ENCODE results near the gene INPP4B.

The INPP4B gene

DNA sequence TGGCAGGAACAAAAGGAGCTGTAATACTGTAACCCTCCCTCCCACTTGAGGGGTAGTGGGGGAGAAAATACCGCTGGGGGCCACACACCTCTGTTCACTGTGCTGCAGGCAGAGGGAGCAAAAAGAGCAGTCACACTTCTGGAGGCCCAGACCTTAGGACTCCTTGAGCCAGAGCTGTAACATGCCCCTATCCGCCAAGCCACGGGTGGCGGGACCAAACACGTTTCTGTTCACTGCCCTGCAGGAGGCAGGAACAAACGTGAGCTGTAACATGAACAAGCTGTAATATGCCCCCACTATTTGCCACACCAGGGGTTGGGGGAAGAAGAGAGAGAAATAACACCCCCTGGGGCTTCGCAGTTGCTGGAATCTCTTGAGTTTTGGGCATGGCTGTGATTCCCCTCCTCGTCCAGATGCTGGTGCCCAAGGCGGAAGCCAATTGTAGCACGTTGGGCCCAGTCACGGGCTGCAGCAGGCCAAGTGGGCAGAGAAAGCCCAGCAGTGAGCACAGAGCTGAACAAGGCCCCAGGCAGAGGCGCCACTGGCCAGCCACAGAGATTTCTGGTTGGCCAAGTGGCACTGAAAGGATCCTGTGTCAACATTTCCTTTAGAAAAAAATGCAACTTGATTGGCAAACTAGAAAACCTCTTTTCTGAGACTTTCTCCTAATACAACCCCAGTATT is 509.7 kb downstream of the INPP4B start:
- no peak overlapping the region for H3K9ac ChIP-seq (ENCODE audit: low read depth, low read length)
- DNase-seq, result no peak
- H3K4me2 ChIP-seq (ENCODE audit: insufficient read depth, low read length), result no peak overlapping the region
- peaks cover 9% of the 10 kb centered on the region; the same call in 1 of the 2 replicates for H3K36me3 ChIP-seq (ENCODE audit: insufficient read depth, low read length)
- peaks cover 4% of the 10 kb centered on the region for H3K9me3 ChIP-seq (ENCODE audit: insufficient read depth, low read length, severe bottlenecking)
- peaks cover 40% of the 10 kb centered on the region for H3K79me2 ChIP-seq (ENCODE audit: insufficient read depth, low read length)
- H3K27ac ChIP-seq (ENCODE audit: low read length), result no peak overlapping the region
- H4K20me1 ChIP-seq (ENCODE audit: insufficient read depth, low read length), result no peaks in the 10 kb centered on the region; the same call in 1 of the 2 replicates
- TF ChIP-seq, protein P1, sequence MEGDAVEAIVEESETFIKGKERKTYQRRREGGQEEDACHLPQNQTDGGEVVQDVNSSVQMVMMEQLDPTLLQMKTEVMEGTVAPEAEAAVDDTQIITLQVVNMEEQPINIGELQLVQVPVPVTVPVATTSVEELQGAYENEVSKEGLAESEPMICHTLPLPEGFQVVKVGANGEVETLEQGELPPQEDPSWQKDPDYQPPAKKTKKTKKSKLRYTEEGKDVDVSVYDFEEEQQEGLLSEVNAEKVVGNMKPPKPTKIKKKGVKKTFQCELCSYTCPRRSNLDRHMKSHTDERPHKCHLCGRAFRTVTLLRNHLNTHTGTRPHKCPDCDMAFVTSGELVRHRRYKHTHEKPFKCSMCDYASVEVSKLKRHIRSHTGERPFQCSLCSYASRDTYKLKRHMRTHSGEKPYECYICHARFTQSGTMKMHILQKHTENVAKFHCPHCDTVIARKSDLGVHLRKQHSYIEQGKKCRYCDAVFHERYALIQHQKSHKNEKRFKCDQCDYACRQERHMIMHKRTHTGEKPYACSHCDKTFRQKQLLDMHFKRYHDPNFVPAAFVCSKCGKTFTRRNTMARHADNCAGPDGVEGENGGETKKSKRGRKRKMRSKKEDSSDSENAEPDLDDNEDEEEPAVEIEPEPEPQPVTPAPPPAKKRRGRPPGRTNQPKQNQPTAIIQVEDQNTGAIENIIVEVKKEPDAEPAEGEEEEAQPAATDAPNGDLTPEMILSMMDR (IDR thresholded peaks at IDR 0.05; ENCODE audit: borderline replicate concordance, extremely low read depth, low read length, poor library complexity, severe bottlenecking), result no peak
- TF ChIP-seq EZH2 (IDR thresholded peaks at IDR 0.05; ENCODE audit: borderline replicate concordance, low read depth, low read length, severe bottlenecking), result no peak
- no peak overlapping the region for H2AFZ ChIP-seq (ENCODE audit: low read depth, low read length)
- ATAC-seq (ENCODE audit: insufficient read depth, low read depth), result no peak
- H3K27me3 ChIP-seq (ENCODE audit: insufficient read depth, low read length, poor library complexity), result no peaks in the 10 kb centered on the region
- no peaks in the 10 kb centered on the region for H3K4me1 ChIP-seq (ENCODE audit: insufficient read depth, low read length)
- no peak overlapping the region for H3K4me3 ChIP-seq (ENCODE audit: low read depth in 1 of 2, low read length in 2 of 2)

DNA sequence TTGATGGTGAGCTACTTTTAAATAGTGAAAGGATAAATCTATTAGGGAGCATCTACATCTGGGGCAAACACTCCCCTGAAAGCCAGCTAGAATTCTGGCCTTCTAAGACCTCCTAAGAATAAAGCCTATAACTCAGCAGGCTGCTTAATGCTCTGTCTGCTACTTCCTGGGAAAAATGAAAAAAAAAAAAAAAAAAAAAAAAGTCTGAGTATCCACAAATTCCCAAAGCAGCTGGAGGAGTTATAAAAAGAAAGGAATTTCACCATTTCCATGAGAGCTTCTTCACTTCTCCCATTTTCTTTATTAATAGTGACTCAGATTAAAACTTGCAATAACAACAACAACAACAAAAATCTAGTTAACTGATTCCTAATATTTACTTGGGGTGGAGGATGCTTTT is 511.2 kb downstream of the INPP4B start:
- TF ChIP-seq, protein P1 (IDR thresholded peaks at IDR 0.05; ENCODE audit: borderline replicate concordance, extremely low read depth, low read length, poor library complexity, severe bottlenecking), result no peak
- no peak for TF ChIP-seq EZH2 (IDR thresholded peaks at IDR 0.05; ENCODE audit: borderline replicate concordance, low read depth, low read length, severe bottlenecking)
- no peak overlapping the region for H3K9ac ChIP-seq (ENCODE audit: low read depth, low read length)
- H3K4me2 ChIP-seq (ENCODE audit: insufficient read depth, low read length), result no peak overlapping the region
- no peak overlapping the region for H3K27ac ChIP-seq (ENCODE audit: low read length)
- H3K36me3 ChIP-seq (ENCODE audit: insufficient read depth, low read length), result peaks cover 9% of the 10 kb centered on the region; the same call in 1 of the 2 replicates
- H3K4me3 ChIP-seq (ENCODE audit: low read depth in 1 of 2, low read length in 2 of 2), result no peak overlapping the region
- no peaks in the 10 kb centered on the region for H3K27me3 ChIP-seq (ENCODE audit: insufficient read depth, low read length, poor library complexity)
- peaks cover 44% of the 10 kb centered on the region for H3K79me2 ChIP-seq (ENCODE audit: insufficient read depth, low read length)
- no peak for DNase-seq
- H4K20me1 ChIP-seq (ENCODE audit: insufficient read depth, low read length), result peaks cover 3% of the 10 kb centered on the region; the same call in 1 of the 2 replicates
- H2AFZ ChIP-seq (ENCODE audit: low read depth, low read length), result no peak overlapping the region
- H3K9me3 ChIP-seq (ENCODE audit: insufficient read depth, low read length, severe bottlenecking), result peaks cover 4% of the 10 kb centered on the region
- H3K4me1 ChIP-seq (ENCODE audit: insufficient read depth, low read length), result no peaks in the 10 kb centered on the region
- ATAC-seq (ENCODE audit: insufficient read depth, low read depth), result no peak

DNA sequence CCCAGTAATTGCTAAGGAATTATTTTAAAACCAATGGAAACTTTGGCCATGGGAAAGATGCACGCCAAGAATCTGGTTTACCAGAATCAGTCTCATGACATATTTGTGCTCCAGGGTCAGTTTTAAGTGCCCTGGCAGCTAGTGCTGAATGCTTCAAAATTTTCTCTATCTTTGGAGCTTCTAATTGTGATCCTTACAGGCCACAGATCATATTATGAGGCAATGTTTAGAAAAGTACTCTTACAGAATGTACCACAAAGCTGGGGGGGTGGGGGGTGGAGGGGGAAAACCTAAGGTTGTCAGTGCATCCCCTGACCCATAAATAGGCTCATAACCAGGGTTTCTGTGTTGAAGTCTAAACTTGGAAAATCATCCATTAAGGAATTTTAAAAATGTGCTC is 514.5 kb downstream of the INPP4B start:
- no peak overlapping the region for H3K4me2 ChIP-seq (ENCODE audit: insufficient read depth, low read length)
- H3K79me2 ChIP-seq (ENCODE audit: insufficient read depth, low read length), result peaks cover 62% of the 10 kb centered on the region
- H3K9ac ChIP-seq (ENCODE audit: low read depth, low read length), result no peak overlapping the region
- peaks cover 4% of the 10 kb centered on the region for H3K9me3 ChIP-seq (ENCODE audit: insufficient read depth, low read length, severe bottlenecking)
- H4K20me1 ChIP-seq (ENCODE audit: insufficient read depth, low read length), result peaks cover 3% of the 10 kb centered on the region; the same call in 1 of the 2 replicates
- H2AFZ ChIP-seq (ENCODE audit: low read depth, low read length), result no peak overlapping the region
- TF ChIP-seq EZH2 (IDR thresholded peaks at IDR 0.05; ENCODE audit: borderline replicate concordance, low read depth, low read length, severe bottlenecking), result no peak
- TF ChIP-seq, protein P1 (IDR thresholded peaks at IDR 0.05; ENCODE audit: borderline replicate concordance, extremely low read depth, low read length, poor library complexity, severe bottlenecking), result no peak
- H3K27ac ChIP-seq (ENCODE audit: low read length), result no peak overlapping the region
- no peaks in the 10 kb centered on the region for H3K4me1 ChIP-seq (ENCODE audit: insufficient read depth, low read length)
- peaks cover 6% of the 10 kb centered on the region; the same call in 1 of the 2 replicates for H3K36me3 ChIP-seq (ENCODE audit: insufficient read depth, low read length)
- ATAC-seq (ENCODE audit: insufficient read depth, low read depth) (no peak), DNase-seq (no peak)
- H3K27me3 ChIP-seq (ENCODE audit: insufficient read depth, low read length, poor library complexity), result no peaks in the 10 kb centered on the region
- no peak overlapping the region for H3K4me3 ChIP-seq (ENCODE audit: low read depth in 1 of 2, low read length in 2 of 2)

Measured in DND-41 (cell line).